ENCODE results near the gene RGS9. TPM values are rescaled to one million over a fixed set of nuclear protein-coding genes. Genes with fewer than 3 reads are reported as not detected.
A peak's percentile ranks its signal among the peaks of the same experiment; 100 is the strongest.

The RGS9 gene
- total and polyA plus RNA-seq, 2 of the 13 experiments (the other 11 are each of a cell fraction or from before 2014, with no cell fraction given): 0.44 to 0.74 TPM

DNA sequence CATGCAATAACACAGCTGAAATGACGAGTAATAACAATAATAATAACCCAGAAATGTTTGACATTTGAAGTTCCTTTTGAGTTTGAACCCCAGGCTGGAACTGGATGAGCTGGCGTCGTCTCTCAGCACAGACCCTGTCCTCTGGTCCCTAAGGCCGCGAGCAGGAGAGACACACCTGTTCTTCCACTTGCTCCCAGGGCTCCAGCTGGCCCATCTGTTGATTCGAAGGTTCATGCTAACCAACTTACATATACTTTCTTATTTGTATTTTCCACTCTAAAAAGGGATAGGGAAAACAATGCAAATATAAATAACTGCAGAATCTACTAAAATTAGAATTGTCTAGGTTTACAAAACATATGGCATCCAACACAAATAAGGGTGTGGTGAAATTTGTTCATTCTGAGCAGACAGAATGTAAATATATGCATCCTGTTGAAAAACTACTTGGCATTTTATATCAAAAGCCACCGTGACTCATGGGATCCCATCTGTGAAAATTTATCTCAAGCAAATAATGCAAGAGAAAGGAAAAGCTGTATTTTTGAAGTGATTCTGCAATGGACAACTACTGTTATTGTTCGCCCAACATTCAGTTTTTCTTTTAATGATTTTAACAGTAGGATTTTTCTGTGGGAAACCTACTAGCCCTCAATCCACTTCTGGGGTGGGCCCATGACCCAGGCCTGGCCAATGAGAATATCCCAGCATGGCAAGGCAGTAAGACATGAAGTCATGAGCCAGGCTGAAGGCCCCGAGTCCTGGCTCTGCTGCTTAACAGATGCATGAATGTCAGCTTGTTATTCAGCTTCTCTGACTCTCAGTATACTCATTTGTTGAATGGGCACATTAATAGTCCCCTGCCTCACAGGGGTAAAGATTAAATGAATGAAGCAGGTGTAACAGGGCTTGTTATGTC, 13.2 kb upstream of the RGS9 start:
- H3K9ac ChIP-seq (ENCODE audit: insufficient read depth, low read depth, low read length): peak overlapping the region; percentile 68
- FAIRE-seq: no peak

DNA sequence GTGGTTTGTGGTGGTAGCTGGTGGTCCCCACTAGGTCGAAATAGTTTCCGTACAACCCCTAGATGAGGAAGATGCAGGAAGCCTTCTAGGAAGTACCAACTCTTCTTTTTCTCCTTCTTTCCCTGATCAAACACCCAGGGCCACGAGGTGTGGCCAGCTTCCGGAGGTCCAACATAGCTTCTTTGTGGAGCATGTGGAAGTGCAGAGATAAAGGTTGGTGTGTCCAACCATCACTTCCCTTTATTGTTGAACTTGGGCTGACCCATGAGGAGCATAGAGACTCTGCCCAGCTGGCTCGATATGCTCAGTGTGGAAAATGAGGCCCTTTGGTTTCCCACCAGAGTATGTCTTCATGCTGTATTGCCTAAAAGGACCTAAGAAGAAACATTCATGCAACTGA, 6.3 kb upstream of the RGS9 start:
- Histone ChIP-seq H3K27ac (ENCODE audit: extremely low read length, insufficient read depth, low read length) (no peak overlapping the region), H3K4me2 (ENCODE audit: low read depth, low read length) (peak overlapping the region; percentile 50), H3K36me3 (replicated peaks in 1 of 2; ENCODE audit: control insufficient read depth in 1 of 2, insufficient read depth in 2 of 2, low read length in 2 of 2) (no peaks in the 10 kb centered on the region), H3K27me3 (ENCODE audit: control insufficient read depth in 1 of 2, insufficient read depth in 2 of 2, low read length in 2 of 2) (peaks cover 2 to 25% of the 10 kb centered on the region in 2 experiments; a peak in 4 of 5 replicates), H2AFZ (ENCODE audit: low read length) (no peak overlapping the region), H3K9ac (ENCODE audit: insufficient read depth, low read depth, low read length) (no peak overlapping the region), H3K4me3 (replicated peaks in 1 of 3; ENCODE audit: insufficient read depth in 1 of 3, low read depth in 2 of 3, low read length in 3 of 3) (no peak overlapping the region), H3K4me1 (ENCODE audit: insufficient read depth, low read length) (peaks cover 21% of the 10 kb centered on the region), H4K20me1 (ENCODE audit: insufficient read depth, low read length) (no peaks in the 10 kb centered on the region), H3K79me2 (ENCODE audit: insufficient read depth, low read length) (no peaks in the 10 kb centered on the region), H3K9me3 (ENCODE audit: low read length) (no peaks in the 10 kb centered on the region)
- no TSS peak for BruUV-seq (replicated peaks)
- ChIA-PET POLR2A (no interaction called here), CTCF (ENCODE audit: low intra/inter-chr PET ratio, low total read pairs) (no interaction called here)
- ATAC-seq (peak; percentile 69), DNase-seq (ENCODE audit: low spot score) (peak; percentile 61), FAIRE-seq (peak; percentile 44)
- 37% methylated on average over 5 of the region's 5 CpGs for WGBS (ENCODE audit: low lambda C conversion rate)
- in situ Hi-C loops (cut with HindIII; ENCODE audit: extremely low pct_ligation_motif_present, low pct_unique_long_range_greater_than_20kb): no loop called here
- intact Hi-C loops (cut with micrococcal nuclease; ENCODE audit: unreplicated experiment): no loop called here
- no peak for TF ChIP-seq MXD4 (CRISPR knock-in tag; IDR thresholded peaks at IDR 0.05)
- TF ChIP-seq ETV6 (CRISPR knock-in tag; conservative IDR thresholded peaks at IDR 0.05): no peak
- no peak for TF ChIP-seq ZNF773 (CRISPR knock-in tag; IDR thresholded peaks at IDR 0.05; ENCODE audit: borderline replicate concordance)
- TF ChIP-seq, protein P1, sequence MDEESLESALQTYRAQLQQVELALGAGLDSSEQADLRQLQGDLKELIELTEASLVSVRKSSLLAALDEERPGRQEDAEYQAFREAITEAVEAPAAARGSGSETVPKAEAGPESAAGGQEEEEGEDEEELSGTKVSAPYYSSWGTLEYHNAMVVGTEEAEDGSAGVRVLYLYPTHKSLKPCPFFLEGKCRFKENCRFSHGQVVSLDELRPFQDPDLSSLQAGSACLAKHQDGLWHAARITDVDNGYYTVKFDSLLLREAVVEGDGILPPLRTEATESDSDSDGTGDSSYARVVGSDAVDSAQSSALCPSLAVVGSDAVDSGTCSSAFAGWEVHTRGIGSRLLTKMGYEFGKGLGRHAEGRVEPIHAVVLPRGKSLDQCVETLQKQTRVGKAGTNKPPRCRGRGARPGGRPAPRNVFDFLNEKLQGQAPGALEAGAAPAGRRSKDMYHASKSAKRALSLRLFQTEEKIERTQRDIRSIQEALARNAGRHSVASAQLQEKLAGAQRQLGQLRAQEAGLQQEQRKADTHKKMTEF (CRISPR knock-in tag; IDR thresholded peaks at IDR 0.05): 0 out of 2 replicates have a peak, but pooled peaks have one; percentile 26
- TF ChIP-seq ONECUT2 (CRISPR knock-in tag; IDR thresholded peaks at IDR 0.05): no peak
- TF ChIP-seq ELF1 (CRISPR knock-in tag; IDR thresholded peaks at IDR 0.05): 0 out of 2 replicates have a peak, but pooled peaks have one; percentile 38
- TF ChIP-seq ZNF350 (CRISPR knock-in tag; IDR thresholded peaks at IDR 0.05; ENCODE audit: borderline replicate concordance, low read depth): no peak
- TF ChIP-seq ZNF329 (CRISPR knock-in tag; IDR thresholded peaks at IDR 0.05; ENCODE audit: low read depth): no peak

More for the DNA sequence above, 13.2 kb upstream of the RGS9 start:
- intact Hi-C loops (cut with micrococcal nuclease; ENCODE audit: unreplicated experiment): no loop called here
- in situ Hi-C loops (cut with HindIII; ENCODE audit: extremely low pct_ligation_motif_present, low pct_unique_long_range_greater_than_20kb): no loop called here
- BruUV-seq (replicated peaks): no TSS peak
- H3K27ac ChIP-seq (ENCODE audit: extremely low read length, insufficient read depth, low read length): no peak overlapping the region
- TF ChIP-seq ATF1 (CRISPR knock-in tag; IDR thresholded peaks at IDR 0.05) (no peak), ZNF629 (CRISPR knock-in tag; conservative IDR thresholded peaks at IDR 0.05) (peak; percentile 69), RARA (CRISPR knock-in tag; IDR thresholded peaks at IDR 0.05) (no peak), HOXA5 (CRISPR knock-in tag; IDR thresholded peaks at IDR 0.05) (0 out of 2 replicates have a peak, but pooled peaks have one; percentile 5)
- TF ChIP-seq, protein P2, sequence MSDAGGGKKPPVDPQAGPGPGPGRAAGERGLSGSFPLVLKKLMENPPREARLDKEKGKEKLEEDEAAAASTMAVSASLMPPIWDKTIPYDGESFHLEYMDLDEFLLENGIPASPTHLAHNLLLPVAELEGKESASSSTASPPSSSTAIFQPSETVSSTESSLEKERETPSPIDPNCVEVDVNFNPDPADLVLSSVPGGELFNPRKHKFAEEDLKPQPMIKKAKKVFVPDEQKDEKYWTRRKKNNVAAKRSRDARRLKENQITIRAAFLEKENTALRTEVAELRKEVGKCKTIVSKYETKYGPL (CRISPR knock-in tag; IDR thresholded peaks at IDR 0.05): 0 out of 2 replicates have a peak, but pooled peaks have one; percentile 8
- peaks cover 22% of the 10 kb centered on the region for H3K4me1 ChIP-seq (ENCODE audit: insufficient read depth, low read length)
- 83% methylated on average over 9 of the region's 9 CpGs for WGBS (ENCODE audit: low lambda C conversion rate)
- no peaks in the 10 kb centered on the region for H3K36me3 ChIP-seq (replicated peaks in 1 of 2; ENCODE audit: control insufficient read depth in 1 of 2, insufficient read depth in 2 of 2, low read length in 2 of 2)
- H3K4me3 ChIP-seq (replicated peaks in 1 of 3; ENCODE audit: insufficient read depth in 1 of 3, low read depth in 2 of 3, low read length in 3 of 3): peak overlapping the region in 2 of 3 experiments; percentile 67 to 75; a peak in 2 of 6 replicates
- H4K20me1 ChIP-seq (ENCODE audit: insufficient read depth, low read length): no peaks in the 10 kb centered on the region
- ChIA-PET POLR2A (interaction anchor here (0.9 to 1.8 kb wide), 3 partner anchors 8 to 67 kb away, joined by 3 to 11 read pairs (median 3); partner anchors contain the start of gene GNA13), CTCF (ENCODE audit: low intra/inter-chr PET ratio, low total read pairs) (no interaction called here)
- no peak for DNase-seq (ENCODE audit: low spot score)
- no peaks in the 10 kb centered on the region for H3K9me3 ChIP-seq (ENCODE audit: low read length)
- H2AFZ ChIP-seq (ENCODE audit: low read length): peak overlapping the region; percentile 98
- peak overlapping the region; percentile 89 for H3K4me2 ChIP-seq (ENCODE audit: low read depth, low read length)
- ATAC-seq: no peak
- H3K27me3 ChIP-seq (ENCODE audit: control insufficient read depth in 1 of 2, insufficient read depth in 2 of 2, low read length in 2 of 2): peaks cover 2 to 11% of the 10 kb centered on the region in 2 experiments; a peak in 4 of 5 replicates
- no peaks in the 10 kb centered on the region for H3K79me2 ChIP-seq (ENCODE audit: insufficient read depth, low read length)

Data from HepG2 (cell line).